Stimulated activated CD4-positive, alpha-beta T cell treated with anti-CD3 and anti-CD28 coated beads, Interleukin-4, amount 100 ng/mL, for 24 hours (primary cell): ENCODE results near the gene CFAP61.

Experiments
- DNase-seq: peaks from one replicate; pipeline ENCODE4 v3.0.0-alpha.2; 2020

Gene CFAP61

GRCh38 chr20:20367575-20368417 is 315.5 kb downstream of the CFAP61 start, which contains the start of gene INSM1:
INSM1 (plus strand) TSS chr20:20368104; CDS start chr20:20368268, 164 bp downstream.
- peak; percentile 39 for DNase-seq

GRCh38 chr20:20368418-20369249 is 316.3 kb downstream of the CFAP61 start:
- DNase-seq = no peak

- no peak for DNase-seq
These were observed 317.1 kb downstream of the CFAP61 start for GRCh38 chr20:20369250-20370093.

GRCh38 chr20:20370094-20370575 is 317.8 kb downstream of the CFAP61 start:
- DNase-seq = no peak

DNA sequence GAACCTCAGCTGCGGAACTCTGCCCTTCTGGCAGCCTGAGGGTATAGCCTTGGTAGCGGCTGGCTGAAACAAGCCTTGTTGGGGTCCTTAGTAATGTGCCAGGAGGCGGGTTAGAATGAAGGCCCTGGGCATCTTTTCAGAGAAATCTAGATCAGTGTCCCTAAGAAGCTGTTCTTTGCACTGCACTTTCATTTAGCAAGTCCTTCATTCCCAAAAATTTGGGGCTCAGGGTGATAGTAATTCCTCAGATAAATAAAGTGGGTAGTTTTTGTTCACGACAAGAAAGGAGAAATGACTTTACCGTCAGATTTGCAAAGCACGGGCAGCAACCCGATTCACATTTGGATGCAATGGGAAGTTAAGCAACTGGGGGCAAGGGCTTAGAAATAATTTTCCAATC is 318.8 kb downstream of the CFAP61 start:
- no peak for DNase-seq

- DNase-seq = no peak
These were observed 319.3 kb downstream of the CFAP61 start for GRCh38 chr20:20371681-20372080.

- no peak for DNase-seq
These were observed 320.8 kb downstream of the CFAP61 start for GRCh38 chr20:20373091-20373571.

- DNase-seq = no peak
These were observed 323.5 kb downstream of the CFAP61 start for GRCh38 chr20:20375862-20376261.

GRCh38 chr20:20386192-20386591 is 333.9 kb downstream of the CFAP61 start:
- DNase-seq = no peak

- DNase-seq = no peak
These were observed 338.1 kb downstream of the CFAP61 start for GRCh38 chr20:20390393-20390792.

- DNase-seq = no peak
These were observed 338.8 kb downstream of the CFAP61 start for GRCh38 chr20:20391115-20391514.

DNA sequence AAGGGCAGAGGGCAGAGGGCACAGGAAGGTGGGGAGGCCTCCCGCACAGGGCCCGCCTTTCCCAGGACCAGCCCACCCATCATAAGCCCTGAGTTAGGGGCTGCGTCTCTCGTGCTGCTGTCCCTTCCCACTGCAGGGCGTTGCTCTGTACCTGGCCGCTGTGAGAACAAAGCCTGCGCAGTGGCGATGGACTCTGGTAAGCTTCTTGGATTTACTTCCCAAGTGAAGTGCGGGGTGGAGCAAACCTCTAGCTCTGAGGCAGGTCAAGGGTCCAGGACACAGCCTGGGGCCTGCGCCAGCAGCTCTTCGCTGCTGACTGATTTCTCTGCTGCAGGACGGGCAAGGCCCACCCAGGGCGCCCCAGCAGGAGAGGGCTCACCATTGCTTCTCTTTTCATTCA is 339.4 kb downstream of the CFAP61 start:
- no peak for DNase-seq

DNA sequence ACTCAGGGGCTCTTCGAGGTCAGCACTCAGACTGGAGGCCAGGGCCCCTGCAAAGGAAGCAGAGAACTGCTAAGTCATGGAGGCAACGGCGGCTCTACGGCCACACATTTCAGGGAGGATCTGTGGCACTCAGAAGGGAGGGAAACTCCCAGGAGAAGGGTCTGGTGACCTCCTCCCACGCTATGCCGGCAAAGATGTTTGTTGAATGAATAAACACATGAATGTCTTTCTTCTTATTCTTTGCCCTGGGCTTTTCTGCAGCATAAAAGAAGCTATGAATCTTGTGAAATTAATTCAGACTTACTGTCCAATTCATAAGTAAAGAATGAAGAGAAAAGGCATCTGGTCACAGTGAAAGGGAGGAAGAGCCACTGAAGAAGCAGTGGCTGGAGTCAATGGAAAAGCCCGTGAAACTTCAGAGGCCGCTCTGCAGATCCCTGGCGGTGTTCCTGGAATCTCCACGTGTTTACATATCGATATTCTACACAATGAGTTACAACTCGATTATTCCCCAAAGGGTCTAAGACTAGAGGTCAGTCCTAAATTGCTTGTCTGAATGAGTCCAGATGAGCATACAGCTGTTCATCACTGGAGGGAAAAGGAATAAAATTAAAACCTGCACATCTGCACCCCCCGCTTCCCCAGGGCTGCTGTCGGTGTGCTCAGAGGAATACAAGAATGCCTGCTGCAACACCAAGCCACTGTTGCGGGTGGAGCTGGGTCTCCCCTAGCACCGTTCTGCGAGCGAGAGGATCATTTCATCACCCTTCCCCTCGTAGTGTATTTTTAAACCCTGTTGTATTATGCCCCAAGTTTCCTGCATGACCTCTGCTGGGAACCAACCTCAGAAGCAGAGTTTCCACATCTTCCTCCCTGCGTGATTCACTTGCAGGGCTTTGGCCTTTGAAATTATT is 341.1 kb downstream of the CFAP61 start:
- no peak for DNase-seq

DNA sequence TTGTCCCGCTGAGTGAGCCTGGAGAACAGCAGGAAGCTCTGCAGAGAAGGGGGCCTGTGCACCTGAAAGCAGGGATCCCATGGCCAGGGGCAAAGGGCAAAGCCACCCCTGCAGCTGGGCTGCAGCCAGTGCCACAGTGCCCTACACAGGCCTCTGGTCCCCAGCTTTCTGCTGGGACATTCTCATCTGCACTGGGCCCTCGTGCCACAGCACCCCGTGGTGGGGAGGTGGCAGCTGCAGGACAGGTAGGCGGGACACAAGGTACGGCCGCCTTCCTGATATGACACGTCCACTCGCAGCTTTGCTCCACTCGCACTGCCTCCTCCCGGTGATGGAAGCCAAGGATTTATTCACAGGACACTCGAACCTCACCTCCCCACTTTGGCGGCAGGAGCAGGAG is 342.8 kb downstream of the CFAP61 start:
- DNase-seq = no peak

- no peak for DNase-seq
These were observed 343.7 kb downstream of the CFAP61 start for GRCh38 chr20:20395903-20396568.

GRCh38 chr20:20396794-20397193 is 344.5 kb downstream of the CFAP61 start:
- DNase-seq = no peak

- DNase-seq = no peak
These were observed 345.8 kb downstream of the CFAP61 start for GRCh38 chr20:20398123-20398522.

GRCh38 chr20:20399531-20400500 is 347.5 kb downstream of the CFAP61 start:
- DNase-seq = no peak

DNA sequence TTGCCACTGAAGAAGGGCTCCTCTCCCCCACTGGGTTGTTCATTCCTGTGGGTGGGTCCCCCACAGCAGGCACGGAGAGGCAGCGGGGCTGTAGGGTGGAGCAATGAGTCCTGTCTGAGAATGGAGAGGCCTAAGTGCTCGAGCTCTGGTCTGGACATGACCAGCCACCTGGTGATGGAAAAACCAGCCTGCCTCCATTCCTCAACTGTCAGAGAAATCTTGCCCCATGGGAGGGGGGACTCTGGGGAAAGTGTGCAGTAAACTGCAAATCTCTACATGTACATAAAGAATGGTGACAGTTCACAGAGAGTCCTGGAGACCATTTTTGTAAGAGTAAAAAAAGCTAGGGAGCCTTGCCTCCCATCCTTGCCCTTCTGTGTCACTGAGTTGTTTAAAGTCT is 349.7 kb downstream of the CFAP61 start:
- no peak for DNase-seq

DNA sequence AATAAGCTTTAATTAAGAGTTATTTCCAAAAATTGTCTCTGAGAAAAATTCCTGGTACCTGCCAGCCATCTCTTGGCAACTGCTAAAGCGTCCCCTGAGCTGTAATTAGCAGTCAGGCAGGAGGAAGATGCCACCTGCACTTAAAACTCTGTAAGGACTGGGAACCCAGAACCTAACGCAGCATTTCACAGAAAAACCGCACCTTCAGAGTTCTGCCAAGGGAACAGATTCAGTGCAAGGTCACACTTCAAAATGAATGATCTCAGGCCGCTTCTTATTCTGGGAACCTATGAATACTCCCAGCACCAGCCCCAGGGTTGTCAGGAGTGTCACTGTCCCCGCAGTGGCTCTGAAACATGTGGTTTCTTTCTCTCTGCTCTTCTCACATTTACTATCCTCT is 352.3 kb downstream of the CFAP61 start:
- DNase-seq = no peak
